Hematopoietic multipotent progenitor cell (in vitro differentiated cells): ENCODE results near the gene WRAP53. TPM values are rescaled to one million over a fixed set of nuclear protein-coding genes. Genes with fewer than 3 reads are reported as not detected.

Source experiments
- DNase-seq, 3 donors: peaks; one replicate each; pipeline ENCODE4 v3.0.0-alpha.2; 2011 to 2015; ENCODE audit warnings: low read depth in 2 of 3, low spot score in 2 of 3
- total RNA-seq: library from RNA; depleted of rRNA; stranded (reverse); fragments of >200 nt; gene quantifications from one replicate; pipeline ENCODE4 v1.2.3, GENCODE V29; 2012

WRAP53 gene
- total RNA-seq, 1 donor: 14.5 TPM

DNA sequence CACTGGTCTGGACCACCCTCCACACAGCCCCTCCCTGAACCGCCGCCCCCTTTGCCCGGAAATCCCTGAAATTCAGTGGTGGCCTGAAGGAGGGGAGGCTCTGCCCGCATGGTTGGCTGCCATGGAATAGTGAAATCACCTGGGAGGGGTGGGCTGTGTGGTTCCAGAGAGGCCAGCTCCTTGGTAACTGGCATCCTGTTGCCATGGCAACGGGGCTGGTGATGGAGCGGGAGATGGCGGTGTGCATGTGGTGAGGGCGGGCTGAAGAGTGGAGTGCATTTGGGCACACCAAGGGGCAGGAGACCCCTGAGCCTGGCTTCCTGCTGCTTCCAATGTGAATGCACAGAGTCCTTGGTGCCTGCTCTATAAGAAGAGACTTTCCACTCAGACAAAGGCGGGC lies 19.2 kb downstream of the WRAP53 start:
- peak in 1 of 3 donors; percentile 21 for DNase-seq

DNA sequence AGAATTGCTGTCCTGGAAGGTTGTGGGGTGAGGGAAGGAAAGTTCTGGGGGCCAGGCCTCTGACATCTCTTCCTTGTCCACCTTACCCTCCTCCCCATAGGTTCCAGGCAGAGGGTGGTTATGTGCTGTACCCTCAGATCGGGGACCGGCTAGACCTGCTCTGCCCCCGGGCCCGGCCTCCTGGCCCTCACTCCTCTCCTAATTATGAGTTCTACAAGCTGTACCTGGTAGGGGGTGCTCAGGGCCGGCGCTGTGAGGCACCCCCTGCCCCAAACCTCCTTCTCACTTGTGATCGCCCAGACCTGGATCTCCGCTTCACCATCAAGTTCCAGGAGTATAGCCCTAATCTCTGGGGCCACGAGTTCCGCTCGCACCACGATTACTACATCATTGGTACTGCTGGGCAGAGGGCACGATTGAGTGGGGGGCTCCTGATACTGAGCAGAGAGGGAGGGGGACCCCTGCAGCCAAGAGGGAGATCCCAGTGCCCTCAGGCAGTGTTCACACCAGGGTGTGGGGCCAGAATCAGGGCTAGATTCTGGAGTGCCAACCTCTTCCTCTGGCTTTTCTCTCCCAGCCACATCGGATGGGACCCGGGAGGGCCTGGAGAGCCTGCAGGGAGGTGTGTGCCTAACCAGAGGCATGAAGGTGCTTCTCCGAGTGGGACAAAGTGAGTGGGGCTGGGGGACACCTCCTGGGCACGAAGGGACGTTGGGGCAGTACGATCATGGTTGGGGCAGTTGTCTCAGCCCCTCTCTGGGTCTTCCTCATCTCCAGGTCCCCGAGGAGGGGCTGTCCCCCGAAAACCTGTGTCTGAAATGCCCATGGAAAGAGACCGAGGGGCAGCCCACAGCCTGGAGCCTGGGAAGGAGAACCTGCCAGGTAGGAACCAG lies 19.8 kb downstream of the WRAP53 start:
- DNase-seq: no peak

DNA sequence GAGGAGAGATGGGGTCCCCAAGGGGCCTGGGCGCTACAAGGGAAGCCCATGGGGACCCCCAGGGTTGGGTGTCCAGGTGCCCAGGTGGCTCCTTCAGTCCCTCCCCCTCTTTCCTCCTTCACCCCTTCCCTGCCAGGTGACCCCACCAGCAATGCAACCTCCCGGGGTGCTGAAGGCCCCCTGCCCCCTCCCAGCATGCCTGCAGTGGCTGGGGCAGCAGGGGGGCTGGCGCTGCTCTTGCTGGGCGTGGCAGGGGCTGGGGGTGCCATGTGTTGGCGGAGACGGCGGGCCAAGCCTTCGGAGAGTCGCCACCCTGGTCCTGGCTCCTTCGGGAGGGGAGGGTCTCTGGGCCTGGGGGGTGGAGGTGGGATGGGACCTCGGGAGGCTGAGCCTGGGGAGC lies 20.8 kb downstream of the WRAP53 start:
- no peak for DNase-seq

DNA sequence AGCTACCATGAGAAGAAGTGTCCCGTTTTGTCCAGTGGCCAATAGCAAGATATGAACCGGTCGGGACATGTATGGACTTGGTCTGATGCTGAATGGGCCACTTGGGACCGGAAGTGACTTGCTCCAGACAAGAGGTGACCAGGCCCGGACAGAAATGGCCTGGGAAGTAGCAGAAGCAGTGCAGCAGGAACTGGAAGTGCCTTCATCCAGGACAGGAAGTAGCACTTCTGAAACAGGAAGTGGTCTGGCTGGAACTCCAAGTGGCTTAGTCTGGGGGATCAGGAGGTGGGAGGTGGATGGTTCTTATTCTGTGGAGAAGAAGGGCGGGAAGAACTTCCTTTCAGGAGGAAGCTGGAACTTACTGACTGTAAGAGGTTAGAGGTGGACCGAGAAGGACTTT lies 22.0 kb downstream of the WRAP53 start:
- no peak for DNase-seq

DNA sequence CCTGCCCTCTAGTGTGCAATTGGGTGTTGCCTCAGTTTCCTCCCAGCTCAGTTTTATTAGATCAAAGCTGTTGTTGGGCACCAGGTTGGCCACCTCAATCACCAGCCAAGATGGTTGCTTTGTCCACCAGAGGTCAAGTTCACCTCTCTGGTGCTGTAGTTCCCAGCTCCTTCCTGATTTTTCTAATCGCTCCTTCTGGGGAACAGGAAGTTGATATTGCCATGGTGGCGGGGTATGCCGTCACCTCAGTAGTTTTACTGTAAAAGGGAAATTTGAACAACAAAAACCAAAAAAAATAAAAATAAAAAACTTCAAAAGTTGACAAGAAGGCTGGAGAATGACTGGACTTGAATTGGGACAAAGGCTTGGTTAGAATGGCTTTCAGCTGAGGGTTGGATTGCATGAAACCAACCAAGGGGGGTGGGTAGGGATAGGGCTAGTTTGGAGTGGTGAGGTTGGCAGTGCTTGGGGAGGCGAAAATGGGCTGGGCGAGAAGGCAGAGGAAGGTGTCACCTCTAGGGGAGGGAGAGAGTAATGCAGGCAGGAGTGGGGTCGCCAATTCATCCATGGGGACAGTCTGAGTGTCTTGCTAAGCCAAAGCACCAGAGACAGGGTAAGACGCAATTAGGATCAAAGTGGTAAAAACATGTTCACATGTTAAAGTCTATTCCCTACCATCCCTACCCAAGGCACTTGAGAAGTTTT lies 22.9 kb downstream of the WRAP53 start:
- DNase-seq: no peak

DNA sequence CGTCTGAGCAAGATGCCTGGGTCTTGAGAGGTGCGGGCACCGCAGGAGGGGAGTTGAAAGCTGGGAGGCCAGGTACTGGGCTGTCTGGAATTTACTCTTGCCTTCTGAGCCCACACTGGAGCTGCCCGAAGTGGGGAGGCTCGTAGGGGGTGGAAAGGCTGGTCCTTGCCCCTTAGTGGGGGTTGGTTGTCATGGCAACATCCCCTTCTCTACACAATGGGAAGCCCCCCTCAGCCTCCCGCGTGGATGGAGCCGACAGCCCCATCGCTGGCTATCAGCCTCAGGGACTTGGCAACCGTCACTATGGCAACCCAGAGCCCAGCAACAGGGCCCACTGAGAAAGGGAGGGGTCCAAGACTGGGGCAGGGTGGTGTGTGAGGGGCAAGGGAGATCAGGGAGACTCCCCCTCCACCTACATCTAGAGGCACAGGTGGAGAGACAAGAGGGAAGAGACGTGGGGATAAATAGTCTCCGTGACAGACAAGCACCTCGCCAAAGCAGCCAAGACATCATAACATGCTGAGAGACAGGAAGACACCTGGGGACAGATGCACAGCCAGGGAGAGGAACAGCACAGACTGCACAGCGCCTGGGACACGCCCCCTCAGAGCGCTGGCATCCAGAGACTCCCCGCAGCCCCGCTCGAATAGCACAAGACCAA lies 24.0 kb downstream of the WRAP53 start:
- DNase-seq: peak in 1 of 3 donors; percentile 16

DNA sequence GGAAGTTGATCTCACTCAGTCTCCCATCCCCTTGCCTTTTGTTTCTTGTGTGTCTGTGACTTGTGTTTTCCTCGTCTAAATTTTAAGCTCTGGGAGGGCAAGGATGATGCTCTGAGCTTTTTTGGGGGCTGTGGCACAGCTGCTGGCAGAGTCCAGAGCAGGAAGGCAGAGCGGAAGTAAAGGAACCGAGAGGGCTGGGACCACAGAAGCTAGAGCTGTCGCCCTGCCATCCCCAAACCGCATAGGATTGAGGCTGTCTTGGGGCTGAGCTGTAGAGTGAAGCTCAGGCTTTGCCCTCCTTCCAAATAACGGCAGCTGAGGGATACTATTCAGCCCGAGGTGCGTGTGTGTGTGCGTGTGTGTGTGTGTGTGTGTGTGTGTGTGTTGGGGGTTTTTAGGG lies 25.5 kb downstream of the WRAP53 start:
- peak in 1 of 3 donors; percentile 62 for DNase-seq

DNA sequence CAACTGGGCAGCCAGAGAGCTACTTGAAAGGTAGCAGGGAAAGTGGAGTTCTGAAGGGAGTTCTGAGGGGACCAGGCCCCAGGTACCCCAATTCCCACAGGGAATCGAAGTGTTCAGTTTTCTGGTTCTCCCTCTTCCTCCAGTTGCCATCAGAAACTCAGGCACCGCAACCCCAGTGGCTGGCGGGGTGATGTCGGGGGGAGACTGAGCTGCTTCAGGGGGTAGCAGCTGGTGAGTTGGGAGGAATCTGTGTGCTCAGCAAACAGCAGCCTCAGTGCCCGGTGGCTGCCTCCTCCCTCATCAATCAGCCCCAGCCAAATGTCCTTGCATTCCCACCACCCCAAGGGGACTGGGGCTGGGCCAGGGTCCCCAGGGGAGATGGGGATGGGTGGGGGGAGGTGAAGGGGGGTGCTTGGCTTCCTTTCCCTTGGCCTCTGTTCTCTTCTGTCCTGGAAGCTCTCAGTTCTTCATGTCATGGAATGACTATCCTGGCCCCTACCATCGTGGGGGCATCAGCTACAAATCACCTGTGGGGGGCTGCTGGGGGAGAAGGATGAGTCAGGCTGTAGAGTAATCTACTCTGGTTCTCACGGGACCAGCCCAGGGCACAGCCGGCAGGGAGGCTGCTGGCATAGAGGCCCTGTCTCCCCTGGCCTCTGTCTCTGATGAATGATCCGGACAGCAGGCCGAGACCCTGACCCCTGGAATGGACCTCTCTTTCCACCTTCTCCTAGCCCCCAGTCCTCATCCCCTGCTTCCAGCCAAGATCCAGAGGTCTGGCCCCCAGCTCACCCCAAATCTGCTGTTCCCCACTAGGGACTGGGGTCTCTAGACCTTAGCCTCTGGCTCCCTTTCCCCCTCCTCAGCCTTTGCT lies 26.7 kb downstream of the WRAP53 start:
- no peak for DNase-seq

DNA sequence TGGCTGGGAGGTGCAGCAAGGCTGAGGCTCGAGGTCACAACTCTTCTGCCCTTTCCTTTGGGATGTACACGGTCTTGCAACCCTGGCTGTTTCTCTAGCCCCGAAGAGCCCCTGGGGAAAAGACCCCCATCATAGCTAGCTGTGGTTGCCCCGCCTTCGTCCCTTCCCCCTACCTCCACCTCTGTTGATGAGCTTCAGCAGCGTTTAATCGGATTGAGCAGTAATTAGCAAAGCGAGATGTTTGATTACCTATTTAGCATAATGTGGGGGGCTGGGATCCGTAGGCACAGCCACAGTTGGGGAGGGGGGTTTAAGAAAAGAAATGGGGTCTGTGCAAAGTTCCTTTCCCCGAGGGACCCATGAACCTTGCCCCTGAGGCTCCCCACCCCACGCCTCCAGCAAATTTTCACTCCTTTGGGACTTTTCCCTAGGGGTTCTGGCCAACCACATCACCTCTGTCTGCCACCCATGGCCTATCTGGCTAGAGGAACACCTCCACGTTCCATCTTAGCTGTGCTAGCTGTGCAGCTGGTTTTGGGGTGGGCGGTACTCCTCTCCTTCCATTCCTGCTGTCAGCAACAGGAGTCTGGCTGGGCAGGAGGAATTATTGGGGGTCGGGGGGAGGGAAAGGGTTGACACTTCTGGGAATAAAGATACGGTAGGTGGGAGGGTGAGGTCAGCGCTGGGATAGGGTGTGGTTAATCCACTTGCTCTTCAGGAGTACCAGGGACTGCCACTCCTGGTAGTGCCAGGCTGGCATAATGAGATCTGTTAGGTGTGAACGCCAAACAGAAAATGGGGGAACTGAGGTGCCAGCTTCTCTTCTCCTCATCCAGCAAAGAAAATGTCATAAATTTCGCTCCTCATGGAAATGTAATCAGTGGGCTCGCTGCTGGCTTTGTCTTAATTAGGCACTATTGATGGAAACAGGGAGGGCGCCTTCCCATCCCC lies 27.9 kb downstream of the WRAP53 start:
- DNase-seq: no peak

DNA sequence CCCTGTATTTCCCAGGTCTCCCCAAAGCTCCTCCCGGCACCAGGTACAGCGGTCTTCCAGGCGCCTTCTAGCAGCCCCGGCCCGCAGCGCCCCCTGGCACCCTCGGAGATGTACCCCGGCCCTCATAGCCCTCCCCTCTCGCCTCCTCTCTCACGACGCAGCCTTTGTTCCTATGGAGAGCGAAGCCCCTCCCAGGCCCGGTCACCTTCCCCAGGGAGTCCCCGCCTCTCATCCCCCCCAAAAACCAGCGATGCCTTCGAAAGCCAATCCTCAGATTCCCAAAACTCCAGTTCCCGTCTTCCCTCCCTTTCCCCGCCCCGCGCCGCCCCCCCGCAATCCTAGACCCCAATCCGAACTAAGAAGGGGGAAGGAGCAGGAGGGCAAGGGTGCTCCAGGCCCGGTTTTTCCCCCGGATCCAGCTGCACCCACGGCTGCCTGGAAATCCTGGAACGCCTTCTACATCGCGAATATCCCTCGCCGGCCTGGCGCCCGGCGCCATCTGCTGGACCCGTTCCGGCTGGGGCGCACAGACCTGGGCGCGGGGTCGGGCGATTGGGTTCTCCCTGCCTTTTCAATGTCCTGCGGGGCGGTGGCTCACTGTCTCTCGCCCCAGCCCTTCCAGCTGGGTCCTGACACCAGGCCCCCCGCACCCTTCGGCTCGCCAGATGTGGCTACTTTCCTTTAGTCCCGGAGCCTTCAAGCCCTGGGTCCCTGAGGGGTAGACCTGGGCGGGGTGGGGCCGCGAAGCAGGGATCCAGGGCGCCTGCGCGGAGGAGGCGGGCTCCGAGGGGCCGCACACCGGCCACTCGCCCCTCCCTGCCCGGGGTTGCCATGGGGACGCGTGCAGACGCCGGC lies 28.9 kb downstream of the WRAP53 start, which contains the start of gene DNAH2:
Gene DNAH2, plus strand, starts transcription at position 844 of the 855 bp plus-strand sequence. CDS start 1,991 bp downstream, outside the sequence.
- DNase-seq: peak in 2 of 3 donors; percentile 79 to 82

DNA sequence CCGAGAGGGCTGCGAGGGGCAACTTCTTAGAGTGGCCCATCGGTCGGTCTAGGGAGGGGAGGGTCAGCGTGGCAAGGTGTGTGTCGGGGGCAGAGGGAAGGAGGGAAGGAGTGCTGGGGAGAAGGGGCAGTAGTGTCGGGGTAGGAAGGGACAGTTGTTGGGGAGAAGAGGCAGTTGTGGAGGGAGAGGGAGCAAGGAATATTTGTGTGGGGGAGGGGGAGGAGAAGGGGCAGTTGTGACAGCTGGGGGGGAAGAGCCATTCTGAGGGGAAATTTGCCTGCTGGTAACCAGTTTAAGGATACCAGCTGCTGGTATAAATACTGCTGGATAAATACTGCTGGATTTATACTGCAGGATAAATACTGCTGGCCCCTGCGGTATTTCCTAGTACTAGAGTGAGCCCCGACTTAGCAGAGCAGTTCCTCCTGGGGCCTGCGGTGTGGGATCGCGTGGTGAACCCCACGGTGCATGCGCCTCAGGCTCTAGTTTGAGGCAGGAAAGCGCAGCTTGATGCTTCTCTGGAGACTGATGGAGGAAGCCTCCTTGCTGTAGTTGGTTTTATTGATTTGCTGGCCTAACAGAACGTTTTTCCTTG lies 29.6 kb downstream of the WRAP53 start:
- peak in 2 of 3 donors; percentile 68 to 71 for DNase-seq

DNA sequence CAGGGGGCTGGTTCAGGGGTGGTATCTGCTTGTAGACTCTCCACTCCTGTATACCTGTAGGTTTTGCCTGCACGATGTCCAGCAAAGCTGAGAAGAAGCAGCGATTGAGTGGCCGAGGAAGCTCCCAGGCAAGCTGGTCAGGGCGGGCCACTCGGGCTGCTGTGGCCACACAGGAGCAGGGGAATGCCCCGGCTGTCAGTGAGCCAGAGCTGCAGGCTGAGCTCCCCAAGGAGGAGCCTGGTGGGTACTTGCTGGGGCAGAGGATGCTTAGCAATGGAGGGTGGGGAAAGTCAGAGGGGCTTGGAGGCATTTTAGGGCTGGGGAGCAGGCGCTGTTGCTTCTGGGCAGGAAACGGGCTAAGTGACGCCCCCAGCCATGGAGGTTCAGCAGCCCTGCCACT lies 31.4 kb downstream of the WRAP53 start:
- DNase-seq: no peak

DNA sequence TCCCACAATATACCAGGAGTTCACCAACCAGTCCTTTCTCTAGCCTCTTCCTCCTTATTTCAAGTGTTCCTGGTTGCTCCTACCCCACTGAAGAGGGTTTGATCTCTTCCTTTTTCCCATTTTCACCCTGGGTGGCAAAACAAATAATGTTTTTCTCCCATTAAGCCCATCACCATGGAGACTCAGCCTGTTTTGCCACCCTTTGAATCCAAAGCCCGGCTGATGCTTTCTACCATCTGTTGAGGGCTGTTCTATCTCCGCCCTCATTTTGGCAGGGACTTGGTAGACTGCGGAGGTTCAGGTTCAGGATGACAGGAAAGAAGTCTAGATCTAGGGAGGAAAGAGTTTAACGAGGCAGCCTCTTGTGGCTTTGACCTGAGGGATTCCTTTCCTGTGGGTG lies 31.8 kb downstream of the WRAP53 start:
- DNase-seq: no peak

DNA sequence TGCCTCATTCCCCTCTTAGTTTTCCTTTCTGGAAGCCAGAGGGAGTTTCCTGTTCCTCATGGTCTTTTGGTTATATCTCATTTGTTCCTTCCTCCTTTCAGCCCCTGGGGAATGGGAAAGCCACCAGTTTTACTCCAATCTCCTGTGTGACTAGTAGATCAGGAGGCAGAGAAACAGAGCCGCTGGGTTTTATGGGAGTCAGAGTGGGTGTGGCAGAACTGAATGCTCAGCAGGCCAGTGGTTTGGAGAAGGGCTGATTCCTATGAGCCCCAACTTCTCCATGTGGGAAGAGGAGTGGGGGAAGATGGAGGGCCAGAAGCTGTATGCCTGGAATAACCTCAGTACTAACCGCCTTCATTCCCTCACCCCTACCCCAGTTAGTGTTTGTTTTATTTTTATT lies 33.3 kb downstream of the WRAP53 start:
- DNase-seq: no peak

DNA sequence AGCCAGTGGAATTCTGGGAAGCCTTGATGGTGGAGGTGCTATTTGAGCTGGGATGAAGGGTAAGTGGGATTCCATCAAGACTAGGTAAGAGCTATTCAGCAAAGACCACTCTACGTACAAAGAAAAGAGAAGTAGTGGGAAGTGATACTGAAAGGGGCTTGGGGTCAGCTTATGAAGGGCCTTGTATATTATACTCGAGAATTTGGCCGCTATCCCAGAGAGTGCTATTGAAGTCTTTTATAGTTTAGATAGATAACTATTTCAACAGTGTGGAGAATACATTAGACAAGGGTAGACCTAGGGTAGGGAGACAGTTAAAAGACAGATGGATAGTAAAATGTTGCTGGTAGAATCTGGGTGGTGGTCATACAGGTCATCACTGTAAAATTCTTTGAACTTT lies 39.6 kb downstream of the WRAP53 start:
- no peak for DNase-seq

DNA sequence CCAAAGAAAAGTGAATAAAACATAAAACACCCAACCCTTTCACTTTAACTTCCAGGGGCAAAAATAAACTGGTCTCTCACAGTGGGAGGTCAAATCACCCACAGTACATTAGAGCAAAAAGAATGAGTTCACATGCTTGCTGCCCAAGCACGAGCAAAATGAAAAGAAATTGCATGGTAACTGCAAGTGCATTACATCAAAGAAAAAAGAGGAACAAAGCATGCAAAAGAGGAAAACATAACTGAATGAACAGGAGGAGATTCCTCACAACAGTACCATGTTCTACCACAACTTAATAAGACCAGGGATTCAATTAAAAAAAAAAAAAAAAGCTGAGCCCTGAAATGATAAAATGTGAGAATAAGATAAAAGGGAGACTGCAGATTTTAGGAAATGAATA lies 41.5 kb downstream of the WRAP53 start:
- peak in 1 of 3 donors; percentile 56 for DNase-seq

DNA sequence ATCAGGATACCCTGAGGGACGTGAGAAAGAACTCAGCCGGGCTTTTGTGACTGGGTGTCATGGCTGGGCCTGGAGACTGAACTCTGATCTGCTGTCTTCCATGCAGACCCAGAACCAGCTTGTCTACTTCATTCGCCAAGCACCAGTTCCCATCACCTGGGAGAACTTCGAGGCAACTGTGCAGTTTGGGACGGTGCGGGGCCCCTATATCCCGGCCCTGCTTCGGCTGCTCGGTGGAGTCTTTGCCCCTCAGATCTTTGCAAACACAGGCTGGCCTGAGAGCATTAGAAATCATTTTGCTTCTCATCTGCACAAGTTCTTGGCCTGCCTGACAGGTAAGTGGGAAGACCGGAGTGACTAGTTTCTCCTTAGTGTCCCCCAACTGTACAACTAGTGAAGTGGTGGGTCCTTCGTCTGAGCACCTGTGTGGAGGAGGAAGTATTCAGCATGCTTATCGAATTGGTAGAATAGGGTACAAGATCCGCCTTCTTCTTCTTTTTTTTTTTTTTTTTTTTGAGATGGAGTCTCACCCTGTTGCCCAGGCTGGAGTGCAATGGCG lies 44.8 kb downstream of the WRAP53 start:
- DNase-seq: no peak

DNA sequence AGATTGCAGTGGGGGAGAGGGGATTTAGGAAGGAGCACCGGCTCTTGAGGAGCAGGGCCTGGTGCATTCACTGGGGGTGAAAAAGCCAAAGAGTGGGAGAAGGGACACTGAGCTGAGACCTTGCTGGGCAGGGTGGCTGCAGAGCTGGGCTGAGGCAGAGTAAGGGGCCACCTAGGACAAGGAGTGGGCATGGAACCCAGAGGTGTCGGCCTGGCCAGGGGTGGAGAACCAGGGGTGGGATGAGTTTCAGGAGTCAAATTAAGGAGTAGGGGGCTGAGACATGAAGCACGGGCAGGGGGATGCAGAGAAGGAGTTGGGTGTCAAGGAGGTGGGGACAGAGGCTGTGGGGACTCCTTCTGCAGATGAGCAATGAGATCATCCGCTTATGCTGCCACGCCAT lies 49.3 kb downstream of the WRAP53 start:
- DNase-seq: no peak
